ENCODE measurements around the gene GPN3. TPM values are rescaled to one million over a fixed set of nuclear protein-coding genes. Genes with fewer than 3 reads are reported as not detected.

GPN3 gene
- total and polyA plus RNA-seq, 2 of the 13 experiments (the other 11 are each of a cell fraction or from before 2014, with no cell fraction given), result 28.7 to 29.5 TPM

DNA sequence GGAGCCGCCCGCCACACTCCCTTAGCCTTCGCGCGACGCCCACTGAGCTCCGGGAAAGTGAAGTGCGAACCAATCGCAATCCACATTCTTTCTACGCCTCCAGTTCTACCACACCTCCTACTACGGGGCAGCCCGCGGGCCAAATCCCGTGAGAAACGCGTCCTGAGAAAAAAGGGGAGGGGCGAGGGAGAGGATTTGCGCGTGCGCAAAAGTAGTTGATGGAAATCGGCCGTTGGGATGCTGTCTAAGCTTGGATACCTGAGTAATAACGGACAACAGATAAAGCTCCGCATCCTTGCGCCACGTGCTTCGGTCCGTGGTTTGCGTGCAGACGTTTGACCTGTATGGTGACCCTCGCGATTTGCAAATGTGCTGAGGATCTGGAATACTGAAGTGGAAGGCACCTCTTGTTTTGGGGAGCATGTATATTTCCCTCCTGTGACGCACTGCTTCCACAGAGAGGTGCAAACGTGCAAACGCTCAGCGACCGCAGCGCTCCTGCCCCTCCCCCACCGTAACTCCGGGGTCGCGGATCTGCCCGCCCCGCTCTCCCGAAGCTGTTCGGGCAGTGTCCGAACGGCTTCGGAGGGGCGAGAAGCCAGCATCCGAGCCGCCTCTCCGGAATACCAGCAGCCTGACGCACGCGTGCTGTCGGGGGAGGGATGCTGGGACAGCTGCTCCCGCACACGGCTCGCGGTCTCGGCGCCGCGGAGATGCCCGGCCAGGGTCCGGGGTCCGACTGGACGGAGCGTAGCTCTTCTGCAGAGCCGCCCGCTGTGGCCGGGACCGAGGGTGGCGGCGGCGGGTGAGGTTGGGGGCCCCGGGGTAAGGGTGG lies at the start of gene GPN3, which contains the start of gene FAM216A (continued):
- TF ChIP-seq, protein P1, sequence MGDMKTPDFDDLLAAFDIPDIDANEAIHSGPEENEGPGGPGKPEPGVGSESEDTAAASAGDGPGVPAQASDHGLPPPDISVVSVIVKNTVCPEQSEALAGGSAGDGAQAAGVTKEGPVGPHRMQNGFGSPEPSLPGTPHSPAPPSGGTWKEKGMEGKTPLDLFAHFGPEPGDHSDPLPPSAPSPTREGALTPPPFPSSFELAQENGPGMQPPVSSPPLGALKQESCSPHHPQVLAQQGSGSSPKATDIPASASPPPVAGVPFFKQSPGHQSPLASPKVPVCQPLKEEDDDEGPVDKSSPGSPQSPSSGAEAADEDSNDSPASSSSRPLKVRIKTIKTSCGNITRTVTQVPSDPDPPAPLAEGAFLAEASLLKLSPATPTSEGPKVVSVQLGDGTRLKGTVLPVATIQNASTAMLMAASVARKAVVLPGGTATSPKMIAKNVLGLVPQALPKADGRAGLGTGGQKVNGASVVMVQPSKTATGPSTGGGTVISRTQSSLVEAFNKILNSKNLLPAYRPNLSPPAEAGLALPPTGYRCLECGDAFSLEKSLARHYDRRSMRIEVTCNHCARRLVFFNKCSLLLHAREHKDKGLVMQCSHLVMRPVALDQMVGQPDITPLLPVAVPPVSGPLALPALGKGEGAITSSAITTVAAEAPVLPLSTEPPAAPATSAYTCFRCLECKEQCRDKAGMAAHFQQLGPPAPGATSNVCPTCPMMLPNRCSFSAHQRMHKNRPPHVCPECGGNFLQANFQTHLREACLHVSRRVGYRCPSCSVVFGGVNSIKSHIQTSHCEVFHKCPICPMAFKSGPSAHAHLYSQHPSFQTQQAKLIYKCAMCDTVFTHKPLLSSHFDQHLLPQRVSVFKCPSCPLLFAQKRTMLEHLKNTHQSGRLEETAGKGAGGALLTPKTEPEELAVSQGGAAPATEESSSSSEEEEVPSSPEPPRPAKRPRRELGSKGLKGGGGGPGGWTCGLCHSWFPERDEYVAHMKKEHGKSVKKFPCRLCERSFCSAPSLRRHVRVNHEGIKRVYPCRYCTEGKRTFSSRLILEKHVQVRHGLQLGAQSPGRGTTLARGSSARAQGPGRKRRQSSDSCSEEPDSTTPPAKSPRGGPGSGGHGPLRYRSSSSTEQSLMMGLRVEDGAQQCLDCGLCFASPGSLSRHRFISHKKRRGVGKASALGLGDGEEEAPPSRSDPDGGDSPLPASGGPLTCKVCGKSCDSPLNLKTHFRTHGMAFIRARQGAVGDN (CRISPR knock-in tag; IDR thresholded peaks at IDR 0.05), result peak; percentile 95
- TF ChIP-seq XRCC5 (optimal IDR thresholded peaks at IDR 0.05; ENCODE audit: low read length) (peak; percentile 40), GATAD1 (CRISPR knock-in tag; IDR thresholded peaks at IDR 0.05) (peak; percentile 96), SOX5 (CRISPR knock-in tag; IDR thresholded peaks at IDR 0.05; ENCODE audit: borderline replicate concordance) (peak; percentile 18), ZMAT3 (CRISPR knock-in tag; conservative IDR thresholded peaks at IDR 0.05) (no peak; the same call in 1 of the 2 replicates), KDM5B (CRISPR knock-in tag; IDR thresholded peaks at IDR 0.05; ENCODE audit: borderline replicate concordance) (peak; percentile 34; the same call in 1 of the 2 replicates), HOXD1 (CRISPR knock-in tag; IDR thresholded peaks at IDR 0.05) (peak; percentile 64; the same call in 1 of the 2 replicates), NFE2L2 (IDR thresholded peaks at IDR 0.05; ENCODE audit: low read length) (no peak), KDM2A (CRISPR knock-in tag; IDR thresholded peaks at IDR 0.05; ENCODE audit: borderline replicate concordance, low read depth) (peak; percentile 82; the same call in 1 of the 2 replicates), TOPORS (CRISPR knock-in tag; IDR thresholded peaks at IDR 0.05) (peak; percentile 74; the same call in 1 of the 2 replicates), ZBTB38 (CRISPR knock-in tag; IDR thresholded peaks at IDR 0.05) (peak; percentile 76), CREB1 (IDR thresholded peaks at IDR 0.05) (peak; percentile 62), CREB1 (CRISPR knock-in tag; IDR thresholded peaks at IDR 0.05) (peak; percentile 94), ZNF850 (CRISPR knock-in tag; conservative IDR thresholded peaks at IDR 0.05) (peak; percentile 82; the same call in 1 of the 2 replicates), RFXANK (CRISPR knock-in tag; IDR thresholded peaks at IDR 0.05) (peak; percentile 80; the same call in 1 of the 2 replicates), PHF8 (CRISPR knock-in tag; IDR thresholded peaks at IDR 0.05) (peak; percentile 72), NONO (IDR thresholded peaks at IDR 0.05) (no peak), NONO (CRISPR knock-in tag; conservative IDR thresholded peaks at IDR 0.05) (peak; percentile 57), HMG20A (CRISPR knock-in tag; IDR thresholded peaks at IDR 0.05; ENCODE audit: borderline replicate concordance) (no peak)
- TF ChIP-seq, protein P2, sequence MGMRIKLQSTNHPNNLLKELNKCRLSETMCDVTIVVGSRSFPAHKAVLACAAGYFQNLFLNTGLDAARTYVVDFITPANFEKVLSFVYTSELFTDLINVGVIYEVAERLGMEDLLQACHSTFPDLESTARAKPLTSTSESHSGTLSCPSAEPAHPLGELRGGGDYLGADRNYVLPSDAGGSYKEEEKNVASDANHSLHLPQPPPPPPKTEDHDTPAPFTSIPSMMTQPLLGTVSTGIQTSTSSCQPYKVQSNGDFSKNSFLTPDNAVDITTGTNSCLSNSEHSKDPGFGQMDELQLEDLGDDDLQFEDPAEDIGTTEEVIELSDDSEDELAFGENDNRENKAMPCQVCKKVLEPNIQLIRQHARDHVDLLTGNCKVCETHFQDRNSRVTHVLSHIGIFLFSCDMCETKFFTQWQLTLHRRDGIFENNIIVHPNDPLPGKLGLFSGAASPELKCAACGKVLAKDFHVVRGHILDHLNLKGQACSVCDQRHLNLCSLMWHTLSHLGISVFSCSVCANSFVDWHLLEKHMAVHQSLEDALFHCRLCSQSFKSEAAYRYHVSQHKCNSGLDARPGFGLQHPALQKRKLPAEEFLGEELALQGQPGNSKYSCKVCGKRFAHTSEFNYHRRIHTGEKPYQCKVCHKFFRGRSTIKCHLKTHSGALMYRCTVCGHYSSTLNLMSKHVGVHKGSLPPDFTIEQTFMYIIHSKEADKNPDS (CRISPR knock-in tag; IDR thresholded peaks at IDR 0.05), result peak; percentile 96; the same call in 1 of the 2 replicates
- TF ChIP-seq, protein P3, sequence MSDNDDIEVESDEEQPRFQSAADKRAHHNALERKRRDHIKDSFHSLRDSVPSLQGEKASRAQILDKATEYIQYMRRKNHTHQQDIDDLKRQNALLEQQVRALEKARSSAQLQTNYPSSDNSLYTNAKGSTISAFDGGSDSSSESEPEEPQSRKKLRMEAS (IDR thresholded peaks at IDR 0.05), result peak; percentile 92
- TF ChIP-seq, protein P4, sequence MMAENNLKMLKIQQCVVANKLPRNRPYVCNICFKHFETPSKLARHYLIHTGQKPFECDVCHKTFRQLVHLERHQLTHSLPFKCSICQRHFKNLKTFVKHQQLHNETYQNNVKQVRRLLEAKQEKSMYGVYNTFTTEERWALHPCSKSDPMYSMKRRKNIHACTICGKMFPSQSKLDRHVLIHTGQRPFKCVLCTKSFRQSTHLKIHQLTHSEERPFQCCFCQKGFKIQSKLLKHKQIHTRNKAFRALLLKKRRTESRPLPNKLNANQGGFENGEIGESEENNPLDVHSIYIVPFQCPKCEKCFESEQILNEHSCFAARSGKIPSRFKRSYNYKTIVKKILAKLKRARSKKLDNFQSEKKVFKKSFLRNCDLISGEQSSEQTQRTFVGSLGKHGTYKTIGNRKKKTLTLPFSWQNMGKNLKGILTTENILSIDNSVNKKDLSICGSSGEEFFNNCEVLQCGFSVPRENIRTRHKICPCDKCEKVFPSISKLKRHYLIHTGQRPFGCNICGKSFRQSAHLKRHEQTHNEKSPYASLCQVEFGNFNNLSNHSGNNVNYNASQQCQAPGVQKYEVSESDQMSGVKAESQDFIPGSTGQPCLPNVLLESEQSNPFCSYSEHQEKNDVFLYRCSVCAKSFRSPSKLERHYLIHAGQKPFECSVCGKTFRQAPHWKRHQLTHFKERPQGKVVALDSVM (CRISPR knock-in tag; IDR thresholded peaks at IDR 0.05), result no peak

All from HepG2 (cell line).